Parathyroid adenoma (tissue), 2 donors: ENCODE results near the gene BRCA2.
A peak's percentile ranks its signal among the peaks of the same experiment; 100 is the strongest.

ENCODE experiments used
- H2AFZ ChIP-seq: fragments of 300-600 bp; sonication (generic); one replicate; pipeline ENCODE4 v1.7.0; 2017; ENCODE audit warnings: antibody characterized with exemption, mild to moderate bottlenecking
- H3K27ac ChIP-seq: fragments of 300-600 bp; sonication (generic); one replicate; pipeline ENCODE4 v1.7.0; 2017
- H3K27me3 ChIP-seq: fragments of 300-600 bp; sonication (generic); one replicate; pipeline ENCODE4 v1.7.0; 2017; ENCODE audit warnings: low read length; ENCODE audit not compliant: control insufficient read depth, insufficient read depth
- H3K36me3 ChIP-seq: fragments of 300-600 bp; sonication (generic); one replicate; pipeline ENCODE4 v1.7.0; 2017; ENCODE audit warnings: low read length; ENCODE audit not compliant: control insufficient read depth, insufficient read depth
- H3K4me1 ChIP-seq: fragments of 300-600 bp; sonication (generic); one replicate; pipeline ENCODE4 v1.7.0; 2017; ENCODE audit warnings: control low read depth
- H3K4me2 ChIP-seq: fragments of 300-600 bp; sonication (generic); one replicate; pipeline ENCODE4 v1.7.0; 2017; ENCODE audit warnings: low read length
- H3K4me3 ChIP-seq: fragments of 300-600 bp; sonication (generic); one replicate; pipeline ENCODE4 v1.7.0; 2017; ENCODE audit warnings: low read depth, low read length
- H3K79me2 ChIP-seq: fragments of 300-600 bp; sonication (generic); one replicate; pipeline ENCODE4 v1.7.0; 2017; ENCODE audit warnings: control low read depth
- H3K9ac ChIP-seq: fragments of 300-600 bp; sonication (generic); one replicate; pipeline ENCODE4 v1.7.0; 2017; ENCODE audit warnings: mild to moderate bottlenecking
- H3K9me3 ChIP-seq: fragments of 300-600 bp; sonication (generic); one replicate; pipeline ENCODE4 v1.7.0; 2017; ENCODE audit warnings: low read length; ENCODE audit not compliant: control insufficient read depth
- CTCF ChIP-seq: fragments of 300-600 bp; sonication (generic); IDR thresholded peaks from one replicate; pipeline ENCODE4 v1.7.0; 2017; ENCODE audit warnings: antibody characterized with exemption, mild to moderate bottlenecking
- donor health status: primary hyperparathyroidism.

BRCA2 gene

GRCh38 chr13:32362574-32362973 lies 47.3 kb downstream of the BRCA2 start:
- TF ChIP-seq CTCF, result no peak
- Histone ChIP-seq H3K27me3 (no peaks in the 10 kb centered on the region), H3K4me2 (no peak overlapping the region), H2AFZ (no peak overlapping the region), H3K27ac (no peak overlapping the region), H3K36me3 (no peaks in the 10 kb centered on the region), H3K9ac (no peak overlapping the region), H3K4me1 (no peaks in the 10 kb centered on the region), H3K79me2 (no peaks in the 10 kb centered on the region), H3K4me3 (no peak overlapping the region), H3K9me3 (no peaks in the 10 kb centered on the region)

DNA sequence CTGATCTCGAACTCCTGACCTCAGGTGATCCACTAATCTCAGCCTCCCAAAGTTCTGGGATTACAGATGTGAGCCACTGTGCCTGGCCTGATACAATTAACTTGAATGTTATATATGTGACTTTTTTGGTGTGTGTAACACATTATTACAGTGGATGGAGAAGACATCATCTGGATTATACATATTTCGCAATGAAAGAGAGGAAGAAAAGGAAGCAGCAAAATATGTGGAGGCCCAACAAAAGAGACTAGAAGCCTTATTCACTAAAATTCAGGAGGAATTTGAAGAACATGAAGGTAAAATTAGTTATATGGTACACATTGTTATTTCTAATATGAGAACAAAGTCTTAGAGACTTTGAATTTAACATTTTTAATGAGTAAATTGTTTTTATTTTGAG lies 55.5 kb downstream of the BRCA2 start:
- Histone ChIP-seq H3K9ac (no peak overlapping the region), H3K79me2 (no peaks in the 10 kb centered on the region), H3K4me1 (no peaks in the 10 kb centered on the region), H3K9me3 (no peaks in the 10 kb centered on the region), H3K36me3 (no peaks in the 10 kb centered on the region), H3K4me3 (no peak overlapping the region), H2AFZ (no peak overlapping the region), H3K27me3 (no peaks in the 10 kb centered on the region), H3K27ac (no peak overlapping the region), H3K4me2 (no peak overlapping the region)
- TF ChIP-seq CTCF, result no peak

DNA sequence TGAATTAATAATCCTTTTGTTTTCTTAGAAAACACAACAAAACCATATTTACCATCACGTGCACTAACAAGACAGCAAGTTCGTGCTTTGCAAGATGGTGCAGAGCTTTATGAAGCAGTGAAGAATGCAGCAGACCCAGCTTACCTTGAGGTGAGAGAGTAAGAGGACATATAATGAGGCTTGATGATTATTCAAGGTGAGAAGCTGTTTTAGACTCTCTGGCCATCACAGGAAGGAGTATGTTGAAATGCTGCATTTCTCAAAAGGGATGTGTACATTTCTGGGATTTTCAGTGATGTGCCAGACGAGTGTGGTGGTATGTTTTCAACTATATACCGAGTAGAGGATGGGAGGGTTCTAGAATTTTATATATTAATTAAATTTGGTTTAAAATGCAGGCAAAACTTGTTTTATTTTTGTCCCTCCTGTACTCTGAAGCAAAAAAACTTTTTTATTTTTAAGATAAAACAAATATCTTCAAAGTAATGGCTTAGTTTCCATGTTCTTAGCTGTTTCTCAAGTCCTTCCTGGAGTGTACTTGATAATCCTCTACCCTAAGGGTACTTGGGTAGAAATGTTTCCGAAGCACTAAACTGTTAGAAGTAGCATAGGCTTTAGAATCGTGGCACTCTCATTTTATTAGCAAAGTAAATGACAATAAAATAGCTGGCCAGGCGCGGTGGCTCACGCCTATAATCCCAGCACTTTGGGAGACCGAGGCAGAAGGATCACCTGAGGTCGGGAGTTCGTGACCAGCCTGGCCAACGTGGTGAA lies 61.5 kb downstream of the BRCA2 start:
- H3K79me2 ChIP-seq, result no peaks in the 10 kb centered on the region
- H2AFZ ChIP-seq, result no peak overlapping the region
- H3K9me3 ChIP-seq, result no peaks in the 10 kb centered on the region
- TF ChIP-seq CTCF, result no peak
- no peak overlapping the region for H3K4me3 ChIP-seq
- H3K4me1 ChIP-seq, result no peaks in the 10 kb centered on the region
- no peaks in the 10 kb centered on the region for H3K36me3 ChIP-seq
- no peak overlapping the region for H3K9ac ChIP-seq
- H3K27ac ChIP-seq, result no peak overlapping the region
- no peak overlapping the region for H3K4me2 ChIP-seq
- no peaks in the 10 kb centered on the region for H3K27me3 ChIP-seq

- Histone ChIP-seq H3K9me3 (no peaks in the 10 kb centered on the region), H3K4me3 (no peak overlapping the region), H3K27me3 (no peaks in the 10 kb centered on the region), H3K36me3 (no peaks in the 10 kb centered on the region), H3K27ac (no peak overlapping the region), H3K4me2 (no peak overlapping the region), H2AFZ (no peak overlapping the region), H3K79me2 (no peaks in the 10 kb centered on the region), H3K4me1 (no peaks in the 10 kb centered on the region), H3K9ac (no peak overlapping the region)
- no peak for TF ChIP-seq CTCF
Measured at GRCh38 chr13:32378012-32378411, 62.7 kb downstream of the BRCA2 start.

DNA sequence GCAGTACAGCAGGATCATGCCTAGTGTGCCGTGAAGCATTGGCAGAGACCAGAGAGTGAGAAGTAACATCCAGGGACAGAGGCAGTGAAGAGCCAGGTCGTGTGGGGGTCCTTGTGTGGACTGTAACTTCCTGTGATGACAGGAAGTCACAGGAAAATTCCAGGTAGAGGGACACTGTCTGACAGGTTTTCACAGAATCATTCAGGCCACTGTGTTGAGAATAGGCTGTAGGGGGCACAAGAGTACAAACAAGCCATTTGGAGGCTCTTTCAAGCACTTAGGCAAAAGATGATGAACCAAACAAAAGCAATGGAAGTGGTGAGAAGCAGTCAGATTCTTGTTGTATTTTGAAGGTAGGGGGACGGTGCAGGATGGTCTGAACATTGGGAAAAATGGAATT lies 66.2 kb downstream of the BRCA2 start:
- H3K9me3 ChIP-seq, result no peaks in the 10 kb centered on the region
- H3K4me3 ChIP-seq, result no peak overlapping the region
- no peaks in the 10 kb centered on the region for H3K4me1 ChIP-seq
- H3K9ac ChIP-seq, result no peak overlapping the region
- H3K36me3 ChIP-seq, result no peaks in the 10 kb centered on the region
- H3K27me3 ChIP-seq, result no peaks in the 10 kb centered on the region
- TF ChIP-seq CTCF, result peak; percentile 33
- no peak overlapping the region for H2AFZ ChIP-seq
- H3K27ac ChIP-seq, result no peak overlapping the region
- H3K4me2 ChIP-seq, result no peak overlapping the region
- H3K79me2 ChIP-seq, result no peaks in the 10 kb centered on the region
